ENCODE results near the gene SERPINE3. TPM values are rescaled to one million over a fixed set of nuclear protein-coding genes. Genes with fewer than 3 reads are reported as not detected.

Gene SERPINE3
- total and polyA plus RNA-seq, 4 donors = 0.63 TPM; not detected in 3

GRCh38 chr13:51333826-51334225, 5.7 kb upstream of the SERPINE3 start:
- Histone ChIP-seq H3K36me3 (ENCODE audit: control insufficient read depth in 4 of 4, insufficient read depth in 3 of 4, low read depth in 1 of 4, low read length in 3 of 4) (no peaks in the 10 kb centered on the region), H3K27me3 (ENCODE audit: control insufficient read depth in 4 of 4, insufficient read depth in 4 of 4, low read length in 3 of 4) (no peaks in the 10 kb centered on the region), H3K9me3 (ENCODE audit: control insufficient read depth in 4 of 4, low read length in 3 of 4) (no peaks in the 10 kb centered on the region), H3K9ac (ENCODE audit: low read depth in 1 of 2, low read length in 2 of 2) (no peak overlapping the region), H3K4me1 (ENCODE audit: control insufficient read depth in 4 of 4, insufficient read depth in 4 of 4, low read length in 3 of 4) (no peaks in the 10 kb centered on the region), H3K27ac (ENCODE audit: low read depth in 1 of 2, low read length in 2 of 2) (no peak overlapping the region), H3K4me3 (ENCODE audit: low read depth in 1 of 3, low read length in 3 of 3) (no peak overlapping the region)
- TF ChIP-seq EGR1 (IDR thresholded peaks at IDR 0.05; ENCODE audit: low read depth in 2 of 2) (no peak), MAX (IDR thresholded peaks at IDR 0.05) (no peak), HNF4A (conservative IDR thresholded peaks at IDR 0.05) (no peak), ATF3 (IDR thresholded peaks at IDR 0.05) (no peak), FOXA2 (IDR thresholded peaks at IDR 0.05) (no peak), SP1 (IDR thresholded peaks at IDR 0.05) (no peak), FOXA1 (IDR thresholded peaks at IDR 0.05) (no peak), GABPA (IDR thresholded peaks at IDR 0.05 in 1 of 2, conservative IDR thresholded peaks at IDR 0.05 in 1 of 2) (no peak), YY1 (IDR thresholded peaks at IDR 0.05) (no peak), TAF1 (conservative IDR thresholded peaks at IDR 0.05) (no peak), JUND (IDR thresholded peaks at IDR 0.05) (no peak), RAD21 (IDR thresholded peaks at IDR 0.05) (no peak), CTCF (IDR thresholded peaks at IDR 0.05; ENCODE audit: low read depth, low read length, missing input control) (no peak), HNF4G (IDR thresholded peaks at IDR 0.05) (no peak)
- DNase-seq (ENCODE audit: low spot score) = no peak

GRCh38 chr13:51336746-51337145, 2.7 kb upstream of the SERPINE3 start:
- Histone ChIP-seq H3K27me3 (ENCODE audit: control insufficient read depth in 4 of 4, insufficient read depth in 4 of 4, low read length in 3 of 4) (no peaks in the 10 kb centered on the region), H3K27ac (ENCODE audit: low read depth in 1 of 2, low read length in 2 of 2) (no peak overlapping the region), H3K9me3 (ENCODE audit: control insufficient read depth in 4 of 4, low read length in 3 of 4) (no peaks in the 10 kb centered on the region), H3K9ac (ENCODE audit: low read depth in 1 of 2, low read length in 2 of 2) (no peak overlapping the region), H3K4me1 (ENCODE audit: control insufficient read depth in 4 of 4, insufficient read depth in 4 of 4, low read length in 3 of 4) (no peaks in the 10 kb centered on the region), H3K4me3 (ENCODE audit: low read depth in 1 of 3, low read length in 3 of 3) (no peak overlapping the region), H3K36me3 (ENCODE audit: control insufficient read depth in 4 of 4, insufficient read depth in 3 of 4, low read depth in 1 of 4, low read length in 3 of 4) (no peaks in the 10 kb centered on the region)
- DNase-seq (ENCODE audit: low spot score) = no peak
- 84% methylated on average over 5 of the region's 5 CpGs for WGBS
- TF ChIP-seq CTCF (IDR thresholded peaks at IDR 0.05; ENCODE audit: low read depth, low read length, missing input control) = no peak
